HFF-Myc (cell line): ENCODE data around the gene ASPDH.
A peak's percentile ranks its signal among the peaks of the same experiment; 100 is the strongest.

ENCODE experiments used
- DNase-seq: peaks from one replicate; pipeline ENCODE4 v3.0.0-alpha.2; 2011; ENCODE audit warnings: low read depth; ENCODE audit errors: extremely low read depth
- H3K4me3 ChIP-seq: replicated peaks from 2 replicates; pipeline ENCODE4 v1.5.1; 2011; ENCODE audit warnings: low read depth, mild to moderate bottlenecking, control low read depth, low read length
- TF ChIP-seq, protein P1 (sequence below): IDR thresholded peaks from 2 replicates; pipeline ENCODE4 v1.5.1; 2012; ENCODE audit warnings: mild to moderate bottlenecking, low read depth, low read length, control low read depth; ENCODE audit errors: missing control alignments

ASPDH gene

DNA sequence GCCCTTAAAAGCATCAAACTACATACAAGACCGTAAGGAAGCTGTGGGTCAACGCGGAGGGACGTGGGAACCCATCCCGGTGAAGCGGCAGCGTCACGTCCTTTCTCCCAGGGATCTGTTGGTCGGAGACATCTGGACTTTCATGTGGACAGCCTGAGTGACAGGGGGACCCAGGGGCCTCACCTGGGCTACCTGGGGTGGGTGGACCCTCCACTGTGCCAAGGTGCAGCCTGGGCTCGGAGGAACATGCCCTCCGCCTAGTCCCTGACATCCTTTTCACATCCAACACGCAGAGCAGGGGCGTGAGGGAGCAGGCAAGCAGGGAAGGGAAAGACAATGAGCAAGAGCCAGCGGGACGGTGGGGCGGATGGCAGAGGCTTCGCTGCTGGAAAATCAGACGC is 23.3 kb downstream of the ASPDH start:
- no peak overlapping the region for H3K4me3 ChIP-seq
- TF ChIP-seq, protein P1, sequence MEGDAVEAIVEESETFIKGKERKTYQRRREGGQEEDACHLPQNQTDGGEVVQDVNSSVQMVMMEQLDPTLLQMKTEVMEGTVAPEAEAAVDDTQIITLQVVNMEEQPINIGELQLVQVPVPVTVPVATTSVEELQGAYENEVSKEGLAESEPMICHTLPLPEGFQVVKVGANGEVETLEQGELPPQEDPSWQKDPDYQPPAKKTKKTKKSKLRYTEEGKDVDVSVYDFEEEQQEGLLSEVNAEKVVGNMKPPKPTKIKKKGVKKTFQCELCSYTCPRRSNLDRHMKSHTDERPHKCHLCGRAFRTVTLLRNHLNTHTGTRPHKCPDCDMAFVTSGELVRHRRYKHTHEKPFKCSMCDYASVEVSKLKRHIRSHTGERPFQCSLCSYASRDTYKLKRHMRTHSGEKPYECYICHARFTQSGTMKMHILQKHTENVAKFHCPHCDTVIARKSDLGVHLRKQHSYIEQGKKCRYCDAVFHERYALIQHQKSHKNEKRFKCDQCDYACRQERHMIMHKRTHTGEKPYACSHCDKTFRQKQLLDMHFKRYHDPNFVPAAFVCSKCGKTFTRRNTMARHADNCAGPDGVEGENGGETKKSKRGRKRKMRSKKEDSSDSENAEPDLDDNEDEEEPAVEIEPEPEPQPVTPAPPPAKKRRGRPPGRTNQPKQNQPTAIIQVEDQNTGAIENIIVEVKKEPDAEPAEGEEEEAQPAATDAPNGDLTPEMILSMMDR: no peak
- no peak for DNase-seq

- TF ChIP-seq, protein P1: no peak
- no peak overlapping the region for H3K4me3 ChIP-seq
- no peak for DNase-seq
Observed at GRCh38 chr19:50489461-50490011, 24.2 kb downstream of the ASPDH start.

DNA sequence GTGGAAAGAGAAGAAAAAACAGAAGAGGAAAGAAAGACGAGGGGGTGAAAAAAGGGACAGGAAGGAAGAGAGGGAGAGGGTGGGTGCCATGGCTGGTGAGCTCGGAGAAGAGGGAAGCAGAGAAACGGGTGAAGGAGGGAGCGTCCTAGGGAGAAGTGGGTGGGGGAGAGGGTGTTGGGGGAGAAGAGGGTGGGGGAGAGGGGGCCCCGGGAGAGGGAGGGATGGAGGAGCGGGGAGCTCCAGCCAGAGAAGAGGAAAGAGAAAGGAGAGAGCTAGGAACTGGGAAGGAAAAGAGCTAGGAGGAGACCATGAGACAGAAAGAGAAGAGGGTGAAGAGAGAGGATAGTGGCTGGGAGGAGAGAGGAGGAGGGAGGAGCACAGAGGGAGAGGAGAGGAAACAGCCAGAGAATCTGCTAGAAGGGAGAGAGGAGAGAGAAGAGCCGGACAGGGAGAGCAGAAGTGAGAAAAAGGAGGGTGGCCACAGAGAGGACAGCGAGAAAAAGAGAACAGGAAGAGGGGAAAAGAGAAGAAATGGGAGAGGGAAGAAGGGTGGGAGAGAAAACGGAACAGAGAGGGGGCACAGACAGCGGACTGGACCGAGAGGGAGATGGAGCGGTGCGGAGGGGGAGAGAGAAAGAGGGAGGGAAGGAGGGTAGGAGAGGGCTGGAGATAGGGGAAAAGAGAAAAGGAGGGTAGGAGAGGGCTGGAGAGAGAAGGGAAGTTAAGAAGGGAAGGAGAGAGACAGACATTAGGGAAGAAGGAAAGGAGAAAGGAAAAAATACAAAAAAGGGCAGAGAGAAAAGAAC is 25.1 kb downstream of the ASPDH start:
- no peak for DNase-seq
- no peak overlapping the region for H3K4me3 ChIP-seq
- TF ChIP-seq, protein P1: no peak

DNA sequence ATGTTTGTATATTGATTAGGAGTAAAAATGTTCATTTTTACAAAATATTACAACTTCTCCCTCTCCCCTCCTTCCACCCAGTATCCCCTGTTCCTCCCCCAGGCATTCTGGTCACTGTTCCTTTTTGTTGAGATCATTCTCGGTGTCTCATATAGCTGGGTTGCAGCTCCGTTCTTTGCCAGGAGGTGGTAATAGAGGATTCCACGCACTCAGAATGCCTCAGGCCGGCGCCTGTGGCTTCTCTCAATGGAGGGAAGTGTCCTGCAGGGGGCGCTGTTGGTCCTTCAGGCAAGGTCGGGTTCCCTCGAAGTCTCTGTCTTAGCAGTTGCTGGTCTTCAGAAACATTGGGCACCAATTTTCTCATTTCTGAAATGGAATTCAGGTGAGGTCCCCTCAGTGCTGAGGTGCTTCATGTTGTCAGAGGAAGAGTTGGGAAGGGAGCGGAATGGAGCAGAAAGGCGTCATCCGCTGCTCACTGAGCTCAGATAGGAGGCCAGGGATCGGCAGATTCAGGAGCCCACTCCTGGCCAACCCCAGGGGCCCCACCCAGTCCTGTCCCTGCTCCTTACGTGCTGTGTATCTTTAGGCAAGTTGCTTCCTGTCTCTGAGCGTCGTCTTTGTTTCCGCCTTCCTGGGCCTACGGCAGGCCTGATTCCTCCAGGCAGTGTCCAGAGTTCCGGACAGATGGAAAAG is 26.7 kb downstream of the ASPDH start:
- TF ChIP-seq, protein P1: peak; percentile 75
- no peak overlapping the region for H3K4me3 ChIP-seq
- DNase-seq: peak; percentile 42

- H3K4me3 ChIP-seq: no peak overlapping the region
- DNase-seq: no peak
- TF ChIP-seq, protein P1: no peak
Observed at GRCh38 chr19:50485284-50485955, 28.3 kb downstream of the ASPDH start.

GRCh38 chr19:50482916-50483315 is 30.8 kb downstream of the ASPDH start:
- H3K4me3 ChIP-seq: no peak overlapping the region
- TF ChIP-seq, protein P1: no peak
- DNase-seq: no peak
